Daoy (cell line): ENCODE measurements around the gene HIVEP3. TPM values are rescaled to one million over a fixed set of nuclear protein-coding genes. Genes with fewer than 3 reads are reported as not detected.

Source experiments
- DNase-seq: peaks from one replicate; pipeline ENCODE4 v3.0.0-alpha.2; 2015; ENCODE audit warnings: low read depth
- total RNA-seq: library from RNA; depleted of rRNA; stranded (reverse); fragments of >200 nt; shearing (Covaris generic); gene quantifications from 2 replicates; pipeline ENCODE4 v1.2.3, GENCODE V29; 2014

The HIVEP3 gene
- total RNA-seq, 1 experiment from 2014 or later, result 9.5 TPM

DNA sequence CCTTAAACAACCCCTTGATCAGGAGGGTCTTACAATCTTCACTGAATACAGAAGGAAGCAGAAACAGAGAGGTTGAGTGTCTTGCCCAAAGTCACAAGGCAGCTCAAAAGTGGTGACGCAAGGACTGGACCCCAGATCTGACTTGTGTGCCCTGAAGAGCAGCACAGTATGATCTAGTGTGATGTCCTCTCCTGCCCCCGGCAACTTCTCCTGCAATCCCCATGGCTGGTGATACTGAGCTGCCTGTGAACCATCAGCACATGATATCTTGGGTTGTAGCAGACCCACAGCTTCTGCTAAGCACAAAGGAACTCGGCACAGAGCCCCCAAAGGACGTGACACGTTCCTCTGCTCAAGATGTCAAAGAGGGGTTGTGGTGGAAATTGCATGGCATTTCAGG is 383.0 kb downstream of the HIVEP3 start:
- DNase-seq, result no peak

DNA sequence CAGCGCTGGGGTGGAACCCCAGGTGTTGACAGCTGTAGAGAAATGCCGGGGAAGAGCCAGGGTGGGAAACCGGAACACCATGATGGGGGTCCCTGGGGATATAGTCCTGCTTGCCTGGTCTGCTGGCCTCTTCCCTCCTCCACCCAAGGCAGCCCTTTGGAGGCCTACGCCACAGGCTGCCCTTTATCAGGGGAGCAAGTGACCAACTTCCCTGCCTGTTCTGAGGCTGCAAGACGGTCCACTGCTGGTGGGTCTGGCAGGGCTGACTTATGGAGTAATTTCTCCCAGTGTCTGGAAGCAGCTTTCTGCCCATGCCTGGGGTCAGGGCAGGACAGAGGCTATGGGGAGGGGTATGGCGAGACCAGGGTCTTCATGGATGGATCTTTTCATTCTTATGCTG is 383.4 kb downstream of the HIVEP3 start:
- no peak for DNase-seq

DNA sequence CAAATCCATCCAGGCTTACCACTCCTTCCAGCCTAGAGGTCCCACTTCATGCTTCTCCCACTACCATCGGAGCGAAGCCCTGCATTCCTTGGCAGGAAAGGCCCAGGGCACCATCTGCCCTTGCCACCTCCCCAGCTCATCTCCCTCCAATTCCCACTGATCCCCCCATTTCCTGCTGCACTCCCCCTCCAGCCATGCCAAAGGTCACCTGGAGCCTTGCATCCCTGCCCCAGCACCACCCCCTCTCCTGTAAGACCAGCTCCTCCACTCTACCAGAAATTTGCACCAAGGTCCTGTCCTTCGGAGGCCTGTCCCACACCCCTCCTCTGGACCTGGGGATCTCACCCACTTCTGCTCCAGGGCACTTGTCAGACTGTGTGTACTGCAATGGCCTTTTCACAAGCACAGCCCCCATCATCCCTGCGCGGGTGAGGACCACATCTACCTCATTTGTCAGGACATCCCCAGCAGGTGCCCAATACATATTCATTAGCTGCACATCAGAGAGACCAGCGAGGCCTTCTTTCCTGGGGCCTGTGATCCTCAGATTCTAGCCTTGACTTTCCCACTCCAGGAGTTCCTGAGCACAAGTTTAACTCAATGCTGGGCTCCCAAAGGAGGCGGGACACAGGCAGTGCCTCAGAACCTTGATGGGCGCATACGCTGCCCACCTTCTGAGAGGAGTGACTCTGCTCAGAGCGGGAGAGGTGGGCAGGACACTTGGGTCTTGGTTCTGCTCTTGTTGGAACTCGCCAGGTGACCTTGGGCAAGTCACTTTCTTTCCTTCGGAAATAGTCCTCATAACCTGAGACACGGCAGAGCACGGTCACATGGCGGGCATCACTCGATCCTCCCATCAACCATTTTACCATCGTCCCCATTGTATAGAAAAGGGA is 384.3 kb downstream of the HIVEP3 start:
- no peak for DNase-seq

DNA sequence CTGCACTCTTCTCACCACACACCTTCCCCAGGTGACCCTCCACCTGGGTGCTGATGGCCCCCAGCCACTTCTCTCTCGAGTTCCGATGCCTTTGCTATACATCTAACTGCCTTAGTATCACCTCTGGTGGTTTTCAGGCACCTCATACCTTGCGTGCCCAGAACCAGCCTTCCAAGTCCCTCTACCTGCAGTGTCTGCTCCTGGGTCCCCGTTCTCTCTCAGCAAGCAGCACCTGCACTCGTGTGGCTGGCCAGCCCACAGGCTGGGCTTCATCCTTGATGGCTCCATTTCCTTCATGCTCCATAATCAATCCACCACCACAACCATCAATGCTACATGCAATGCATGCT is 385.0 kb downstream of the HIVEP3 start:
- no peak for DNase-seq

DNA sequence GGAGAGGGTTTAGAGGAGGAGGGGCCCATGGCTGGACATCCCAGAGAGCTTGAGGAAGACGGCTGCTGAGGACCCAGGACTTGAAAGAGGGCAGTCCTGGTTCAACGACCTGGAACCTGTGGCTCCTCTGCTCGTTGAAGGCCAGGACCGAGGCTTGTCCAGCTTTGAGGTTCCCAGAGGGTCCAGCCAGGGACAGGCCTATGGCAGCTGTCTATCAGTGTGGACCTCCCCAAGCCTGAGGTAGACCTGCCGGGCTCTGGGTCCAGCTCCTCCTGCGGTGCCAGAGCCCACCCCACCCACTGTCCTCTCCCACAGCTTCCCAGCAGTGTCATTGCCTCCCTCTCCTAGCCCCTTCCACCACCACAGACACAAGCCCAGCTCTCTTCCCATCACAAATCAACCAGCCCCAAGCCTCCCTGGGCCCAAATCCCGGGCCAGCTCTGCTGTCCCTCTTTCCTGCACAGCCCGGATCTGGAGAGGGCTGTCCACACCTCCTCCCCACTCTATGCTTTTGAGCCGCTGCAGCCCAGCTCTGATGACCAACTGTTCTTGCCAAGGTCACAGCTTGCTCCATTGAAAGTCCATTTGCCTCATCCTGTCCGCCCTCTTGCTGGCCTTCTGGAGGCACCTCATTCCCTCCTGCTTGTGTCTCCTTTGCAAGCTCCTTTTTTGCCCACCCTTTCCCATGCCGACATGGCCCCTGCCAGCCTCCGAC is 385.5 kb downstream of the HIVEP3 start:
- no peak for DNase-seq

DNA sequence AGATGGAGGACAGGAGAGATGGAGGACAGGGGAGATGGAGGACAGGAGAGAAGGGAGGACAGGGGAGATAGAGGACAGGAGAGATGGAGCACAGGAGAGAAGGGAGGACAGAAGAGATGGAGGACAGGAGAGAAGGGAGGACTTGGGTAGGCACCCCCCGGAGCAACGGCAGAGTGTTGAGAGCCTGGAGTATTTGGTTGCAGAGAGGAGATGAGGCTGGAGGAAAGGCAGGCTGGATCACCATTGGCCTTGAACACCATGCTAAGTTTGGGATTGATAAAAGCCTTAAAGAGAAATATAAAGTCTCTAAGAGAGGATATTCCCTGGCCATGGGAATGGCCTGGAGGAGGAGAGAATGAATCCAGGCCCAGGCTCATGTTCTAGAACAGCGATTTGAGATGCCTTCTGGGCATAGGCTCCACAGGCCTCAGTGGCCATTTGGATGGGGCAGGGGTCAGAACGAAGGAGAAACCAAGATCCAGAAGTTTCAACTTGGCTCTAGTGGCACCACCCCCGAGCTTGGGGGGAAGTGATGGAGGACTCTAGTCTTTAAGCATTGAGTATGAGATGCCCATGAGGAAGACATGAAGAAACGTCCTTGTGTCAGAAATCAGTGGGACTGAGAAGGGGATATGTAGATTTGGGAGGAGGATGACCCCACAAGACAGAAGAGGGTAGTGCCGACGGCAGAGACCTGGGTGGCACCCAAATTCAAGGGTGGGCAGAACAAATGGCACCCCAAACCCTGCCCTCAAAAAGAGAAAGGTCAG is 386.3 kb downstream of the HIVEP3 start:
- no peak for DNase-seq

DNA sequence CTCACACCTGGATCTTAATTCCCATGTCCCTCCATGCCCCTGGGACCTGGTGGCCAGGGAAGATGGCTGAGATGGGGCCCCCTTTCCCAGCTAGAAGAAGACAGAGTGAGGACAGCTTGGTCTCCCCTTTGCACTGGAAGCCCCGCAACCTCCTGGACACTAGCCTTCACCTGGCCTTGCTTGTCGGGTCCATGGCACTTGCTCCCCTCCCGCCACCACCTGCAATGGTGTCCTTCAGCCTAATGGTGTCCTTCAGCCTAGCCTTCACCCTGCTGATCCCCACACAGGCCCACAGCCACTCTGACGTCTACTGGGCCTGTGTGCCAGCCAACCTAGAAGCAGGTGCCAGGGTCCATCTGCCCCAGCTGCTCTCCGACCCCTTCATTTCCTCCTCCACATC is 388.3 kb downstream of the HIVEP3 start:
- no peak for DNase-seq

DNA sequence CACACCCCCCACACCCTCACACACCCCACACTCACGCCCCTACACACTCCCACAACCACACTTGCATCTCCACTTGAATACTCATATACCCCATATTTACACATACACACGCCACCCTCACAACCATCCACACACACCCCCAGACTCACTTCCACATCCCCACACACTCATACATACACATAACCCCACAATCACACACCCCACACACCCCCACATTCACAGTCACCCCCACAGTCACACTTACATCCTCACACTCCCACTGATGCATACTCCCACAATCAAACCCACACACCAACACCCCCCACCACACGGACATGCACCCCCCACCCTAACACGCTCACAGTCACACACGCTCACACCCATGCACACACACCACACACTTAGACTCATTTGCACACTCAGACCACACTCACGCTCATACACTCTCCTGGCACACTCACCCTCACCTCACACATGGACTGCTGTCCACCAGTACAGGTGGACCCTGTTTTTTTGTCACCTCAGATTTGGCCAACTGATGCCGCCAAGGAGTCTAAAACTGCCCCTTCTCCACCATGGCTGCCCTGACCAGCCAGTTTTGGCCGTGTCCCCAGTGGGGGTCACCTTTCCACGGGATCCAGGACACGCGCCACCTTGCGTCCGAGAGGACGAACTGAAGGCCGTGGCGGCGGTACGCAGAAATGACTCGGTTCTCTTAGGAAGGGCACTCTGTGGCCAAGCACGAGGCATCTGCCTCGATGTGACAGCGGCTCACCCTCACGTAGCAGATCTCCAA is 388.9 kb downstream of the HIVEP3 start:
- DNase-seq, result no peak

DNA sequence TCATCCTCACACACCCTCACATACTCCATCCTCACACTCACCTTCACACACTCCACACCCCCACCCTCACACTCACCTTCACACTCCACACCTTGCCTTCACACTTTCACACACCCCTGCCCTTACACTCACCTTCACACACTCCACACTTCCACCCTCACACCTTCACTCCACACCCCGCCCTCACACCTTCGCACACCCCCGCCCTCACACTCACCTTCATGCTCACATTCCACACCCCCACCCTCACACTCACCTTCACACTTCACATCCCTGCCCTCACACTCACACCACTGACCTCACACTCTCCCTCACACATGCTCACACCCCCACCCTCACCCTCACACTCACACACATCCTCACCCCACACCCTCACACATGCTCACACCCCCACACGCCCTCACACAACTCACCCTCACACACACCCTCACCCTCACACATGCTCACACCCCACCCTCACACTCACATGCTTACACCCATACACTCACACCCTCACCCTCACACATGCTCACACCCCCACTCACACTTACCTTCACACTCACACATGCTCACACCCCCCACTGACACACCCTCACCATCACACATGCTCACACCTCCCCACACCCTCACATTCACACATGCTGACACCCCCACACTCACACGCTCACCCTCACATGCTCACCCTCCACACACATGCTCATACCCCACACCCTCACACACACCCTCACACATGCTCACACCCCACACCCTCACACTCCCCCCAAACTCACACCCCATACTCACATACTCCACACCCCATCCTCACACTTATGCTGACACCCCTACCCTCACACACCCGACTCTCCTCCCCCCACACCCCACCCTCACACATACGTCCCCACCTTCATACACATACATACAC is 389.8 kb downstream of the HIVEP3 start:
- DNase-seq, result no peak

DNA sequence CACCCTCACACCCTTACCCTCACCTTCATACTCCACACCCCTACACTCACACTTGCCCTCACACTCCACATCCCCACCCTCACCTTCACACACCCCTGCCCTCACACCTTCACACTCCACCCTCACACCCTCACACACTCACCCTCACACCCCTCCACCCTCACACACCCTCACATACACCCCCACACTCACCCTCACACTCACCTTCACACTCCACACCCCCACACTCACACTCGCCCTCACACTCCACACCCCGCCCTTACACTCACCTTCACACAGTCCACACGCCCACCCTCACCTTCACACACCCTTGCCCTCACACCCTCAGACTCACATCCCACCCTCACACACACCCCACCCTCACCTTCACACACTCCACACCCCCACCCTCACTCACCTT is 390.6 kb downstream of the HIVEP3 start:
- no peak for DNase-seq

DNA sequence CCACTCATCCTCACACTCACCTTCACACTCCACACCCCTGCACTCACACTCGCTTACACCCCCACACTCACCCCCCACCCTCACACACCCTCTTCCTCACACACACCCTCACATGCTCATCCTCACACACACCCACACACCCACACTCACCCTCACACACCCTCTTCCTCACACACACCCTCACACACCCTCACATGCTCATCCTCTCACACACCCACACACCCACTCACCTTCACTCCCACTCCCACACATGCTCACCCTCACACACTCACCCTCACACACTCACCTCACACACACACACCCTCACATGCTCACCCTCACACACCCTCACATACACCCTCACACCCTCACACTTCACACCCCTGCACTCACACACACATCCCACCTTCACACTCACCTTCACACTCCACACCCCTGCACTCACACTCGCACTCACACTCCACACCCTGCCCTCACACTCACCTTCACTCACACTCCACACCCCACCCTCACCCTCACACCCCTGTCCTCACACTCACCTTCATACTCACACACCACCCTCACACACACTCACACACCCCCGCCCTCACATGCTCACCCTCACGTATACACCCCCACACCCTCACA is 391.7 kb downstream of the HIVEP3 start:
- DNase-seq, result no peak

DNA sequence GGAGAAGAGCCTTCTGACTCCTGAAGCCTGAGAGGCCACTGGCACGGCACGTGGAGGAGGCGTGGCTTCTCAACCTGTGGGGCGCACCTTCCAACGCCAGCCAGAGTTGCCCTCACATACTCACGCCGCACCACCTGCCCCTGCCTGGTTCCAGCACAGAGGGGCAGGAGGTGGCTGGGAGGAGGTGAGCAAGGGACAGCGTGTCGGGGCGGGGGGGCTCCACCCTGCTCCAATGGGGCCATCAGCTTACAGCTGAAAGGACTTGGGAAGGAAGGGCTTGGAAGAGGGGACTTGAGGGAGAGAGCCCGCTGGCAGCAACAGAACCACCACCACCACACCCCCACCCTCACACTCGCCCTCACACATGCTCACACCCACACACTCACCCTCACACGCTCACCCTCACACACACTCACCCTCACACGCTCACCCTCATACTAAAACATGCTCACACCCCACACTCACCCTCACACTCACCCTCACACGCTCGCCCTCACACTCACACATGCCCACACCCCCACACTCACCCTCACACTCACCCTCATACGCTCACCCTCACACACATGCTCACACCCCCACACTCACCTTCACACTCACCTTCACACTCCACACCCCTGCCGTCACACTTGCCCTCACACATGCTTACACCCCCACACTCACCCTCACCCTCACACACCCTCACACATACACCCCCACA is 392.7 kb downstream of the HIVEP3 start:
- no peak for DNase-seq

DNA sequence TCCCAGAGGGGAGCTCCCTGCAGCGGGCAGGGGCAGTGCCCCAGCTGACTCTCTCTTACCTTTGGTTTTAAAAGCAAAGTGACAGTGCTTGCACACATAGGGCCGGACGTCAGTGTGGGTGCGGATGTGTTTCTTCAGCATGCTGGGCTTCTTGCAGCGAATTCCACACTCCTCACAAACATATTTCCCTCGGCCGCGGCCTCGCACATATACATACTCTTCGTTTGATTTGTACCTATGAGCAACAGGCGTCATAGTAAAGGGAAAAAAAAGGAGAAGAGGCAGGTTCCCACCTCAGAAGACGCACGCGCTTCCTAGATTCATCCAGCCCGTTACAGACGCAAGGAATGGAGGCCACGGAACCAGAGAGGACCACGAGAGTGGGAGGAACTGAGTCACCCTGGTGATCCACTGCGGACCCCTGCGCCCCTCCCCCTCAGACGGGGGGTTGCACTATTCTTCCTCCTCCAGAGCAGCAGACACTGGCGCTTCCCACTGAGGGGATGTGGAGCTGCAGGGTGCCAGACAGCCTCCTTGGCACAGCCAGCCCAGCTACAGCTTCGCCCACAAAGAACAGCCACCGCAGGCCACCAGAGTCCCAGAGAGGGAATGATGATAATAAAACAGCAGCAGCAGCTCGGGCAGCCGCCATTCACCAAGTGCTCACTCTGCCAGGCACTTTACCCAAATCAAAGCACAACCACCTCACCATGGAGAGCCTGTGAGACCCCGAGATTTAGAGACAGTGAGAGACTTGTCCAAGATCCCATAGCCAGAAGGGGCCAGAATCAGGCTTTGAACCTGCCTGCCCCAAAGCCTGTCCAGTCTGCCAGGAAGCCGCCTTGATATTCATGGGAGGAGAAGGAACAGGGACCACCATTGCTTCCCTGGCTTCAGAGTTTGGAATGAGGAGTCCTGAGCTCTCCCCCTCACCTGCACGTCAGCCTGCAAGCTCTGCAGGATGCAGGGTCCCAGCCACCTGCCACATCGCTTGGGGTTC is 393.7 kb downstream of the HIVEP3 start:
- no peak for DNase-seq

DNA sequence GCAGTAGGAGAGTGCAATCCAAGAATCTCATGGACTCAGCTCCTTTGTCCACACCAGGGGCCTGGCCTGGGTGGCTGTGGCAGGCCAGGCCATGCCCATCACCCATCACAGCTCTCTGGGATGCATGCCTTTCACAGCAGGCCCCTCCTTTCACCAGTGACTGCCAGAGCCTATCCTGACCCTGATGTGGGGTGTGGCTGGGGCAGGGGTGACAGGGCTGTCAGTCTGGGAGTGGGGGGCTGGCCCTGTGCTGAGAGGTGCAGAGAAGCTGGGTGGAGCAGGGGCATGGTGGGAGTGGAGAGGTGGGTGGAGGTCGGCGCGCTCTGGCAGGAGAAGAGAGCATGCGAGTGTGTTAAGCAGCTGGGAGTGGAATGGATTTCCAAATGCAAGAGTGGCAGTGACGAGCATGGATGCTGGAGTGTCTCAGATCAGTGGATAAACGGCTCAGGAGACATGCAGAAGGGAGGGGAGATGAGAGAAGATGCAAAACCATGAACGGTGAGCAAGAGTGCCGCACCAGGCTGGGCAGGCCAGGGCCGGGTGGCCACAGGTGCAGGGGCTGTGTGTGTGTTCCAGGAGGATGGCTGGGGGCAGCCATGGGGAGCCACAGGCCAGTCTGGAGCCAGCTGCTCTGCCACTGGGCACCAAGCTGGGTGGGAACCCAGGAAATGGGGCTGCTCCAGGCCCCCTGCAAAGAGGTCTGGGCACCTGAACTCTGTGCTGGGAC is 394.6 kb downstream of the HIVEP3 start:
- DNase-seq, result no peak

DNA sequence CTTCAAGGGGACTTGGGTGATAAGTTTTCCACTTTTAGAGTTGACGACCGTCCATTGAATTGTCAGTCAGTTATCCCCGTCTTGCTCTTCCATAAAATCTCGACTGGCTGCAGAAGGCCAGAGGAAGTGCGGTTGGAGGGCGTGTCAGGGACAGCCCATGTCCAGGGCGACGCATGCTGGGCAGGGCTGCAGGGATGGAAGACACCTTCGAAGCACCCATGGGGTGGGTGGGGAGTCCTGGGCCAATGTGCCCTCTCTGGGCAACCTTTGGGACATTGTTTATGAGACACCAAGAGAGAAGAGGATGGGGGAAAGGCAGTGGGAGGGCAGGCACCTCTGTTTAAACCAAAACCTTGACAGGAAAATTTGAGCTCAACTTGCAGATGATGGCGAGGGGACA is 395.7 kb downstream of the HIVEP3 start:
- no peak for DNase-seq

DNA sequence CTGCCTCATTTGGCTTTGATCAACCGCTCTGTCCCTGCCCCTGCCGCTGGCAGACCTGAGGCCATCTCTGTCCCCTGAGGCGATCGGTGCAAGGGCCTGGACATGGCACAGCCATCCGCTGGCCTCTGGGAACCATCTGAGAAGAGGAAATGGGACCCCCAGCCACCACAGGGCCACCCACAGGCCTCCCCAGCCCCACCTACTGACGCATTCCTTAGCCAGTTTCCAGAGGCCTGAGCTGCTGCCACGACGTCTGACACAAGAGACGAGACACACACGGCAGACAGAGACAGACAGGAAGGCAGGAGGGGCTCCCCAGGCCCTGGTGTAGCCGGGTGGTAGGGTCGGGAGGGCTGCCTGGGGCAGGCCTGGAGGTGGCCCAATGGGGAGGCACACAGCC is 397.0 kb downstream of the HIVEP3 start:
- no peak for DNase-seq

DNA sequence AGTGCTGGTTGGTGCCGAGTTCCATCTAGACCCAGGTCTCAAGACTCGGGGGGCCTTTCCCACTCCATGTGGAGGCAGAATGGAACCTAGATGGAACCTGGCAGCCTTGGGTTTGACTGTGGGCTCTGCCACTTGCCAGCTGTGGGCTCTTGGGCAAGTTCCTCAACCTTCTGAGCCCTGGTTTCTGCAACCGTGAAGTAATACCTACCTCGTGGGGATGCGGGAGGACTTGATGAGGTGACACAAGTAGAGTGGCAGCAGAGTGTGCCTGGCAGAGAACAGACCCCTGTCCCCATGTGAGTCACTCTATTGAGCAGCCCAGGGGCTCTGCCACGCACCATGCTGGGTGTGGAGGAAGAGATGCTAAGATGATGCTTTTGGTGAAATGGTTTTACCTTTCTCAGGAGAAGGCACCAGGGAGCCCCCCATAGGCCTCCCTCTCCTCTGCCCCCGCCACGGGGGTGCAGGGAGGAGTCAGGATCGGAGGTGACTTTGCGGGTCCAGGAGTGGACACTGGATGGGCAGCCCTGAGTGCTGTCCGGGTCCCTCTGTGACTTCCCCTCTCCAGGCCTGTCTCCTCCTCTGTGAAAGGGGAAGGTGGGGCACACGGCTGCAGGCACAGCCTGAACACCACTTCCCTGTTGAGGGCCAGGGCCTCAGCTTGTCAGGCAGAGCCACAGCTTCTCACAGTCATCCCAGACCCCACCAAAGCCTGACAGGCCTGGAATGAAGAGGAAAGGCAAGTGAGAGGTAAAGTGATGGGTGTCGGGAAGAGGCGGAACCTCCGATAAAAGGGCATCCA is 397.6 kb downstream of the HIVEP3 start:
- no peak for DNase-seq
